Esophagus squamous epithelium (tissue), 5 donors: ENCODE data around the gene USP2. TPM values are rescaled to one million over a fixed set of nuclear protein-coding genes. Genes with fewer than 3 reads are reported as not detected.

Source experiments
- DNase-seq: peaks from one replicate; lab custom pipeline; 2025; lab: John Stamatoyannopoulos, UW
- H3K27ac ChIP-seq, 4 donors: fragments of 200-600 bp; sonication (generic); one replicate each; pipeline ENCODE4 v1.5.1; 2016 to 2019; ENCODE audit warnings: mild to moderate bottlenecking in 1 of 4
- H3K27me3 ChIP-seq, 4 donors: fragments of 200-600 bp; sonication (generic); 1 replicate in 3 of 4; 2 replicates in 1 of 4; pipeline versions ENCODE4 v1.5.1 to v1.6.0; 2017 to 2021; ENCODE audit warnings: antibody characterized with exemption in 1 of 4
- H3K36me3 ChIP-seq, 3 donors: fragments of 200-600 bp; sonication (generic); one replicate each; pipeline ENCODE4 v1.5.1; 2016 to 2019
- H3K4me1 ChIP-seq, 3 donors: fragments of 200-600 bp; sonication (generic); one replicate each; pipeline ENCODE4 v1.5.1; 2017 to 2019
- H3K4me3 ChIP-seq, 4 donors: fragments of 200-600 bp; sonication (generic); 1 replicate in 3 of 4; 2 replicates in 1 of 4; pipeline ENCODE4 v1.5.1; 2016 to 2019; ENCODE audit warnings: mild to moderate bottlenecking in 2 of 4, moderate library complexity in 1 of 4
- H3K9me3 ChIP-seq, 3 donors: fragments of 200-600 bp; sonication (generic); one replicate each; pipeline ENCODE4 v1.5.1; 2016 to 2019
- POLR2A ChIP-seq, 4 donors: fragments of 450-650 bp; IDR thresholded peaks; one replicate each; pipeline ENCODE4 v1.6.1; 2017; ENCODE audit warnings: antibody characterized with exemption in 4 of 4, mild to moderate bottlenecking in 4 of 4, moderate library complexity in 3 of 4
- WGBS, 2 donors: methylation state at CpG; one replicate each; pipeline ENCODE4 v1.1.5; 2018; 5-methylcytosine and 5-hydroxymethylcytosine counted together
- intact Hi-C: fragments of 100-400 bp; cut with DNase I; formaldehyde crosslinking; loops from one replicate; pipeline ENCODE4 v1.15.0; 2022
- total RNA-seq, 4 donors: library from RNA; depleted of rRNA; stranded (reverse); fragments of >200 nt; gene quantifications; one replicate each; pipeline ENCODE4 v1.1.0, GENCODE V29; 2016
- TF ChIP-seq, protein P1 (sequence below), 6 experiments: fragments of 450-650 bp in 4 of 6; fragments of 200-600 bp in 2 of 6; sonication (generic) in 2 of 6; IDR thresholded peaks; one replicate each; pipeline ENCODE4 v1.5.1; 2016 to 2019; ENCODE audit warnings: antibody characterized with exemption in 6 of 6, mild to moderate bottlenecking in 4 of 6, moderate library complexity in 4 of 6
- donor health status: DM: yes; HTN: yes; CAD: no.

USP2 gene
- total RNA-seq, 4 donors from 2014 or later = 1.9 to 9.6 (median 4.8) TPM

DNA sequence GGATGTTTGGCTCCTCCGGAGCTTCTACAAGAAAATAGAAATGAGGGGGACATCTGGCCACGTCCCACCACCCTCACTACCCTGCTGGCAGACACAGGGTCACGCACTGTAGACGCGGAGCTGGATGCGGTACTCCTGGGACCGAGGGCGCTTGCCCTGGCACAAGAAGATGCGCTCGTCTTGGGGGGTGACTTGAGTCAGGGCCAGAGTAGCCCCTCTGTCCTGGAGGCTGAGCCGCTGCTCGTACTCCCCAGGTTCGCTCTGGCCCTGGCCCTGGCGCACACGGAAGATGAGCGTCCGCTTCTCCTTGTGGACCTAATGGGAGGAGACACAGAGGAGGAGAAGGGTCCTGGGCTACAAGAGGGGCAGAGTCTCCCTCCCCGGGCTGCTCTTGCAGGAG lies 66.8 kb downstream of the USP2 start:
- DNase-seq = no peak
- peak overlapping the region; percentile 81 to 94 (median 90) for H3K27ac ChIP-seq
- intact Hi-C loops = no loop called here
- peaks cover 0 to 20% (median 4%) of the 10 kb centered on the region in 3 donors for H3K36me3 ChIP-seq
- peak overlapping the region; percentile 48 to 82 (median 56) for H3K4me3 ChIP-seq
- H3K27me3 ChIP-seq = peaks cover 0 to 47% (median 3%) of the 10 kb centered on the region in 4 donors
- peaks cover 49 to 83% (median 55%) of the 10 kb centered on the region in 3 donors for H3K4me1 ChIP-seq
- H3K9me3 ChIP-seq = no peaks in the 10 kb centered on the region
- 79% methylated on average over 13 of the region's 18 CpGs; no CpG with 5 or more reads in 1 of the 2 donors for WGBS, 2 donors
- no peak for TF ChIP-seq POLR2A (IDR thresholded peaks at IDR 0.05)
- TF ChIP-seq, protein P1, sequence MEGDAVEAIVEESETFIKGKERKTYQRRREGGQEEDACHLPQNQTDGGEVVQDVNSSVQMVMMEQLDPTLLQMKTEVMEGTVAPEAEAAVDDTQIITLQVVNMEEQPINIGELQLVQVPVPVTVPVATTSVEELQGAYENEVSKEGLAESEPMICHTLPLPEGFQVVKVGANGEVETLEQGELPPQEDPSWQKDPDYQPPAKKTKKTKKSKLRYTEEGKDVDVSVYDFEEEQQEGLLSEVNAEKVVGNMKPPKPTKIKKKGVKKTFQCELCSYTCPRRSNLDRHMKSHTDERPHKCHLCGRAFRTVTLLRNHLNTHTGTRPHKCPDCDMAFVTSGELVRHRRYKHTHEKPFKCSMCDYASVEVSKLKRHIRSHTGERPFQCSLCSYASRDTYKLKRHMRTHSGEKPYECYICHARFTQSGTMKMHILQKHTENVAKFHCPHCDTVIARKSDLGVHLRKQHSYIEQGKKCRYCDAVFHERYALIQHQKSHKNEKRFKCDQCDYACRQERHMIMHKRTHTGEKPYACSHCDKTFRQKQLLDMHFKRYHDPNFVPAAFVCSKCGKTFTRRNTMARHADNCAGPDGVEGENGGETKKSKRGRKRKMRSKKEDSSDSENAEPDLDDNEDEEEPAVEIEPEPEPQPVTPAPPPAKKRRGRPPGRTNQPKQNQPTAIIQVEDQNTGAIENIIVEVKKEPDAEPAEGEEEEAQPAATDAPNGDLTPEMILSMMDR (IDR thresholded peaks at IDR 0.05) = no peak

DNA sequence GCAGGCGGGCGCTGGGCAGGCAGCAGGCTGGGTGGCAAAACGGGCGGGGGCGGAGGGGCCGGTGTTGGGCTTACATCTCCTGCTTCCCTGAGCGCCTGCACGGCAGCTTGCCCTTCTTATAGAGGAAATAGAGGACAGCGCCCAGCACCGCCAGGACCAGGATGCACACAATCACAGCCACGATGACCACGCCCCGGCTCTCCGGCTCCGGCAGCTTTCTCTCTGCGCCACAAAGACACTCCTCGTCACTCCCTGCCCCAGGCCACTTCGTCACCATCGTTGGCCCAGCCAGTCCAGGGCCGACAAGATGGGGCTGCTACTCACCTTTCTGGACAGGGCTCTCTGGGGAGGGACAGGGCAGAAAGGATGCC lies 70.8 kb downstream of the USP2 start:
- H3K9me3 ChIP-seq = no peaks in the 10 kb centered on the region
- 20% methylated on average over 3 of the region's 20 CpGs; no CpG with 5 or more reads in 1 of the 2 donors for WGBS, 2 donors
- no peak overlapping the region for H3K4me3 ChIP-seq
- H3K27me3 ChIP-seq = peaks cover 0 to 14% (median 0%) of the 10 kb centered on the region in 4 donors
- DNase-seq = no peak
- peaks cover 0 to 56% (median 4%) of the 10 kb centered on the region in 3 donors for H3K36me3 ChIP-seq
- peaks cover 13 to 66% (median 31%) of the 10 kb centered on the region in 3 donors for H3K4me1 ChIP-seq
- intact Hi-C loops = no loop called here
- TF ChIP-seq, protein P1 (IDR thresholded peaks at IDR 0.05) = no peak
- TF ChIP-seq POLR2A (IDR thresholded peaks at IDR 0.05) = no peak
- peak overlapping the region in 3 of 4 donors; percentile 62 to 91 (median 88) for H3K27ac ChIP-seq

- no peak for DNase-seq
- H3K27me3 ChIP-seq = peaks cover 0 to 8% (median 0%) of the 10 kb centered on the region in 4 donors
- WGBS, 2 donors = 77 to 80% methylated on average over 8 to 15 of the region's 17 CpGs
- H3K9me3 ChIP-seq = no peaks in the 10 kb centered on the region
- TF ChIP-seq, protein P1 (IDR thresholded peaks at IDR 0.05) = no peak
- TF ChIP-seq POLR2A (IDR thresholded peaks at IDR 0.05) = no peak
- no peak overlapping the region for H3K4me3 ChIP-seq
- H3K27ac ChIP-seq = peak overlapping the region in 3 of 4 donors; percentile 39 to 88 (median 62)
- intact Hi-C loops = no loop called here
- H3K4me1 ChIP-seq = peaks cover 9 to 63% (median 25%) of the 10 kb centered on the region in 3 donors
- H3K36me3 ChIP-seq = peaks cover 0 to 59% (median 4%) of the 10 kb centered on the region in 3 donors
Observed at GRCh38 chr11:119309953-119310681, 71.4 kb downstream of the USP2 start.

DNA sequence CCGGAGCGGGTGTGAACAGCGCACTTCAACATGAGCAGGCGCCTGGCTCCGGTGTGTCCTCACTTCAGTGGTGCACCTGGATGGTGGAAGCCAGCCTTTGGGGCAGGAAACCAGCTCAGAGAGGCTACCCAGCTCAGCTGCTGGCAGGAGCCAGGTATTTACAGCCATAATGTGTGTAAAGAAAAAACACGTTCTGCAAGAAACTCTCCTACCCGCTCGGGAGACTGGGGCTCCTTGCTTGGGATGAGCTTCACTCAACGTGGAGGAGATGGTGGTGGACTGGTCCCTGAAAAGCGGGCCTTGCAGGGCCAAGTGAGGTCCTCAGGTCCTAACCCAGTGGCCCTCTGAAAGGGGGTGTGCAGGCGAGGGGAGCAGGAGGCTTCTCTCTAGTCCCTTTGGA lies 72.1 kb downstream of the USP2 start:
- Histone ChIP-seq H3K9me3 (no peaks in the 10 kb centered on the region), H3K36me3 (peaks cover 0 to 66% (median 4%) of the 10 kb centered on the region in 3 donors), H3K27ac (peak overlapping the region in 3 of 4 donors; percentile 62 to 76 (median 70)), H3K4me1 (peaks cover 6 to 56% (median 22%) of the 10 kb centered on the region in 3 donors), H3K4me3 (no peak overlapping the region), H3K27me3 (peaks cover 0 to 1% (median 0%) of the 10 kb centered on the region in 4 donors)
- 76 to 100% methylated on average over 1 to 9 of the region's 11 CpGs for WGBS, 2 donors
- intact Hi-C loops = no loop called here
- no peak for TF ChIP-seq POLR2A (IDR thresholded peaks at IDR 0.05)
- TF ChIP-seq, protein P1 (IDR thresholded peaks at IDR 0.05) = no peak
- DNase-seq = no peak

DNA sequence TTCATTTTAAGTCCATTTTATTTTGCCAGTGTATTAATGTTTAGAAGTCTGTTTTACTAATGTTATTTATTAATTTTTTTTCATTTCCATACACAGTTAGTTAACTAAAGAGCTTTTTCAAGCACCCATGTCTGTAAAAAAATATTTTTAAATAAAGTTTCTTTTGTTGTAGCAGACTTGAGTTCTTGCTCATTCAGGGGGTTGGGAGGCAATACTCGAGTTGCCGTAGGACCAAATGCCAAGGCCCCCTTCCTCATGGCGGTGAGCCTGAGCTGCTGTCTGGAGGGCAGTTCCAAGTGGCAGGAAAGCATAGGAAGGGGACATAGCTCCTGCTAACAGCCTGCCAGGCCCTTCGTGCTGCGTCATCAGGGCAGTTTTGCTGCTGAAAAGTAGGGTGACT lies 73.5 kb downstream of the USP2 start:
- no peaks in the 10 kb centered on the region for H3K27me3 ChIP-seq
- H3K4me1 ChIP-seq = peaks cover 6 to 52% (median 22%) of the 10 kb centered on the region in 3 donors
- no peak overlapping the region for H3K4me3 ChIP-seq
- peaks cover 0 to 79% (median 6%) of the 10 kb centered on the region in 3 donors for H3K36me3 ChIP-seq
- TF ChIP-seq, protein P1 (IDR thresholded peaks at IDR 0.05) = no peak
- no peak for TF ChIP-seq POLR2A (IDR thresholded peaks at IDR 0.05)
- 81 to 82% methylated on average over 5 of the region's 5 CpGs for WGBS, 2 donors
- no peak for DNase-seq
- peak overlapping the region; percentile 27 to 76 (median 58) for H3K27ac ChIP-seq
- no peaks in the 10 kb centered on the region for H3K9me3 ChIP-seq
- intact Hi-C loops = no loop called here
